B cell (primary cell): ENCODE measurements around the gene ATXN1. TPM values are rescaled to one million over a fixed set of nuclear protein-coding genes. Genes with fewer than 3 reads are reported as not detected.

ENCODE experiments used
- ATAC-seq: fragments of 200-7000 bp; cut with Tn5 transposase; one replicate; pipeline ENCODE4 v1.10.0; 2021; ENCODE audit warnings: low read depth, mild to moderate bottlenecking, moderate number of reproducible peaks, moderate library complexity
- CTCF ChIA-PET: fragments of 350-600 bp; sonication (Branson Sonifier 250); formaldehyde crosslinking; loops from one replicate; lab custom pipeline; 2021; ENCODE audit warnings: antibody characterized with exemption, inconsistent platforms; lab: Charles Lee
- POLR2A ChIA-PET: fragments of 350-600 bp; sonication (Branson Sonifier 250); formaldehyde crosslinking; loops from one replicate; lab custom pipeline; 2021; ENCODE audit warnings: antibody characterized with exemption; lab: Charles Lee
- DNase-seq: peaks from one replicate; pipeline ENCODE4 v3.0.0; 2013
- H2AFZ ChIP-seq: 2 replicates; pipeline ENCODE4 v1.6.1; 2012; ENCODE audit warnings: mild to moderate bottlenecking, low read depth, low read length; ENCODE audit not compliant: insufficient read depth, poor library complexity, severe bottlenecking
- H3K27ac ChIP-seq, 2 donors: 1 replicate in 1 of 2; 2 replicates in 1 of 2; pipeline ENCODE4 v1.5.1; 2012 to 2013; ENCODE audit warnings: low read length in 2 of 2, mild to moderate bottlenecking in 2 of 2, moderate library complexity in 1 of 2
- H3K27me3 ChIP-seq, 4 experiments: fragments of 200-600 bp in 1 of 4; sonication (generic) in 1 of 4; replicated peaks in 1 of 4; 1 replicate in 2 of 4; 2 replicates in 2 of 4; pipeline versions ENCODE4 v1.6.1 to v1.7.0; 2013 to 2016; ENCODE audit warnings: low read length in 3 of 4, mild to moderate bottlenecking in 2 of 4, mixed read lengths in 1 of 4, moderate library complexity in 1 of 4; ENCODE audit not compliant: insufficient read depth in 4 of 4, control insufficient read depth in 3 of 4; ENCODE audit errors: control extremely low read depth in 1 of 4
- H3K36me3 ChIP-seq, 2 experiments: replicated peaks in 1 of 2; 1 replicate in 1 of 2; 2 replicates in 1 of 2; pipeline versions ENCODE4 v1.6.1 to v1.7.1; 2013; ENCODE audit warnings: low read length in 1 of 2; ENCODE audit not compliant: insufficient read depth in 2 of 2, control insufficient read depth in 1 of 2; ENCODE audit errors: control extremely low read depth in 1 of 2, extremely low read depth in 1 of 2
- H3K4me1 ChIP-seq, 2 donors: fragments of 200-600 bp in 1 of 2; sonication (generic) in 1 of 2; 1 replicate in 1 of 2; 2 replicates in 1 of 2; pipeline versions ENCODE4 v1.5.1 to v1.6.1; 2013 to 2017; ENCODE audit warnings: low read length in 2 of 2; ENCODE audit not compliant: control insufficient read depth in 2 of 2, insufficient read depth in 2 of 2
- H3K4me2 ChIP-seq: replicated peaks from 2 replicates; pipeline ENCODE3; 2012; ENCODE audit warnings: mild to moderate bottlenecking, low read depth, low read length; ENCODE audit not compliant: poor library complexity, severe bottlenecking
- H3K4me3 ChIP-seq, 5 experiments: fragments of 200-600 bp in 1 of 5; sonication (generic) in 1 of 5; 1 replicate in 3 of 5; 2 replicates in 2 of 5; pipeline versions ENCODE4 v1.5.1 to v1.7.0; 2011 to 2016; ENCODE audit warnings: low read length in 4 of 5, mild to moderate bottlenecking in 4 of 5, low read depth in 2 of 5, control low read depth in 1 of 5, moderate library complexity in 1 of 5; ENCODE audit not compliant: insufficient read depth in 1 of 5; ENCODE audit errors: control extremely low read depth in 1 of 5, extremely low read depth in 1 of 5
- H3K79me2 ChIP-seq: fragments of 200-600 bp; sonication (generic); one replicate; pipeline ENCODE4 v1.6.0; 2016; ENCODE audit warnings: low read length; ENCODE audit not compliant: control insufficient read depth, insufficient read depth
- H3K9ac ChIP-seq: fragments of 200-600 bp; sonication (generic); 2 replicates; pipeline ENCODE4 v1.6.1; 2017; ENCODE audit warnings: mild to moderate bottlenecking, low read length, moderate library complexity
- H3K9me3 ChIP-seq, 3 donors: one replicate each; pipeline versions ENCODE4 v1.6.1 to v1.7.1; 2013; ENCODE audit warnings: low read length in 2 of 3; ENCODE audit not compliant: control insufficient read depth in 2 of 3, insufficient read depth in 1 of 3; ENCODE audit errors: control extremely low read depth in 1 of 3
- H4K20me1 ChIP-seq: 2 replicates; pipeline ENCODE4 v1.6.0; 2012; ENCODE audit warnings: mild to moderate bottlenecking, low read length; ENCODE audit not compliant: insufficient read depth, control insufficient read depth, poor library complexity, severe bottlenecking
- H3K27ac Mint-ChIP-seq: one replicate; pipeline ENCODE4 v1.8.0; 2021; ENCODE audit warnings: mixed read lengths
- H3K27me3 Mint-ChIP-seq: one replicate; pipeline ENCODE4 v1.8.0; 2021; ENCODE audit warnings: mixed read lengths
- H3K4me1 Mint-ChIP-seq: one replicate; pipeline ENCODE4 v1.8.0; 2021; ENCODE audit warnings: mixed read lengths
- H3K4me3 Mint-ChIP-seq: one replicate; pipeline ENCODE4 v1.8.0; 2021; ENCODE audit warnings: mixed read lengths
- H3K9me3 Mint-ChIP-seq: one replicate; pipeline ENCODE4 v1.8.0; 2022; ENCODE audit warnings: mixed read lengths; ENCODE audit not compliant: insufficient read depth
- EZH2 ChIP-seq: IDR thresholded peaks from 2 replicates; pipeline ENCODE4 v1.6.1; 2012; ENCODE audit warnings: borderline replicate concordance, low read depth, mild to moderate bottlenecking, moderate library complexity, low read length; ENCODE audit not compliant: insufficient read depth, poor library complexity, severe bottlenecking
- whole genome bisulfite sequencing: methylation state at CpG from one replicate; pipeline ENCODE4 v1.1.5; 2013; ENCODE audit warnings: missing lambda C conversion rate; ENCODE audit not compliant: insufficient coverage; 5-methylcytosine and 5-hydroxymethylcytosine counted together
- intact Hi-C: fragments of 100-400 bp; cut with micrococcal nuclease; formaldehyde crosslinking; loops from one replicate; pipeline ENCODE4 v1.10.0; 2022
- polyA plus RNA-seq: library from polyadenylated mRNA; depleted of rRNA; stranded (reverse); fragments of >200 nt; gene quantifications from 2 replicates; pipeline ENCODE4 v1.2.3, GENCODE V29; 2012
- total RNA-seq, 2 donors: library from RNA; stranded (reverse); fragments of 120-200 nt in 1 of 2; gene quantifications; 1 replicate in 1 of 2; 2 replicates in 1 of 2; pipeline versions ENCODE4 v1.2.3 to v1.2.4, GENCODE V29; 2013 to 2022
- TF ChIP-seq, protein P1 (sequence below): fragments of 200-600 bp; IDR thresholded peaks from one replicate; pipeline ENCODE4 v1.8.0; 2022; ENCODE audit warnings: antibody characterized with exemption, mild to moderate bottlenecking

Gene ATXN1
- total and polyA plus RNA-seq, 2 donors (not counting 1 experiment from before 2014, with no cell fraction given) = 5.7 to 63.8 TPM

DNA sequence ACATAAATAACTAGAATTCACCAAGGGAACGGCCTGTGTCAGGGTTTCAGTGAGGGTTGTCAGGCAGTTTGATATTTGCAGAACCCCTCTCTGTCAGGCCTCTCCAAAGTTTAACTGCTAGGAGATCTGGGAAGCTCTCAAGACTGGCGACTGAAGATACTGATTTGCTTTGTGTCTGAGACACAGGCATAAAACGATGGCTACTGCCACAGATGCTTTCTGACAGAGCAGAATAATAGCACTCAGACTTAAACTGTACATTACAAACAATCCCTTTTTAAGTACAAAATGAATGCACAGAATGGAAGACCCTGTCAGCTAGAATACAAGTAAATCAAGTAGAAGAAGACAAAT is 7.2 kb upstream of the ATXN1 start:
- H3K4me3 ChIP-seq = no peak overlapping the region
- no peaks in the 10 kb centered on the region for H4K20me1 ChIP-seq
- no peak overlapping the region for H3K4me3 Mint-ChIP-seq
- CTCF ChIA-PET = interaction anchor here (0.9 to 2.8 kb wide), 6 partner anchors 12 to 562 kb away, joined by 3 to 20 read pairs (median 4); no protein-coding TSS in a partner anchor
- H3K4me1 ChIP-seq = peaks cover 4 to 11% of the 10 kb centered on the region in 2 donors
- H3K4me2 ChIP-seq = no peak overlapping the region
- H2AFZ ChIP-seq = no peak overlapping the region
- peaks cover 4% of the 10 kb centered on the region for H3K27me3 Mint-ChIP-seq
- H3K4me1 Mint-ChIP-seq = peaks cover 24% of the 10 kb centered on the region
- H3K9me3 Mint-ChIP-seq = no peaks in the 10 kb centered on the region
- H3K36me3 ChIP-seq = no peaks in the 10 kb centered on the region
- no peak overlapping the region for H3K27ac ChIP-seq
- H3K27me3 ChIP-seq = peaks cover 0 to 4% (median 0%) of the 10 kb centered on the region in 4 experiments
- DNase-seq (no peak), ATAC-seq (no peak)
- POLR2A ChIA-PET = no interaction called here
- H3K79me2 ChIP-seq = no peaks in the 10 kb centered on the region
- H3K27ac Mint-ChIP-seq = no peak overlapping the region
- no peaks in the 10 kb centered on the region for H3K9me3 ChIP-seq
- TF ChIP-seq EZH2 = no peak
- TF ChIP-seq, protein P1, sequence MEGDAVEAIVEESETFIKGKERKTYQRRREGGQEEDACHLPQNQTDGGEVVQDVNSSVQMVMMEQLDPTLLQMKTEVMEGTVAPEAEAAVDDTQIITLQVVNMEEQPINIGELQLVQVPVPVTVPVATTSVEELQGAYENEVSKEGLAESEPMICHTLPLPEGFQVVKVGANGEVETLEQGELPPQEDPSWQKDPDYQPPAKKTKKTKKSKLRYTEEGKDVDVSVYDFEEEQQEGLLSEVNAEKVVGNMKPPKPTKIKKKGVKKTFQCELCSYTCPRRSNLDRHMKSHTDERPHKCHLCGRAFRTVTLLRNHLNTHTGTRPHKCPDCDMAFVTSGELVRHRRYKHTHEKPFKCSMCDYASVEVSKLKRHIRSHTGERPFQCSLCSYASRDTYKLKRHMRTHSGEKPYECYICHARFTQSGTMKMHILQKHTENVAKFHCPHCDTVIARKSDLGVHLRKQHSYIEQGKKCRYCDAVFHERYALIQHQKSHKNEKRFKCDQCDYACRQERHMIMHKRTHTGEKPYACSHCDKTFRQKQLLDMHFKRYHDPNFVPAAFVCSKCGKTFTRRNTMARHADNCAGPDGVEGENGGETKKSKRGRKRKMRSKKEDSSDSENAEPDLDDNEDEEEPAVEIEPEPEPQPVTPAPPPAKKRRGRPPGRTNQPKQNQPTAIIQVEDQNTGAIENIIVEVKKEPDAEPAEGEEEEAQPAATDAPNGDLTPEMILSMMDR = no peak
- intact Hi-C loops = loop anchor here (10.0 kb wide), 1 partner anchor 634 kb away; no protein-coding TSS in a partner anchor
- H3K9ac ChIP-seq = no peak overlapping the region
- 100% methylated on average over 1 of the region's 3 CpGs for WGBS

DNA sequence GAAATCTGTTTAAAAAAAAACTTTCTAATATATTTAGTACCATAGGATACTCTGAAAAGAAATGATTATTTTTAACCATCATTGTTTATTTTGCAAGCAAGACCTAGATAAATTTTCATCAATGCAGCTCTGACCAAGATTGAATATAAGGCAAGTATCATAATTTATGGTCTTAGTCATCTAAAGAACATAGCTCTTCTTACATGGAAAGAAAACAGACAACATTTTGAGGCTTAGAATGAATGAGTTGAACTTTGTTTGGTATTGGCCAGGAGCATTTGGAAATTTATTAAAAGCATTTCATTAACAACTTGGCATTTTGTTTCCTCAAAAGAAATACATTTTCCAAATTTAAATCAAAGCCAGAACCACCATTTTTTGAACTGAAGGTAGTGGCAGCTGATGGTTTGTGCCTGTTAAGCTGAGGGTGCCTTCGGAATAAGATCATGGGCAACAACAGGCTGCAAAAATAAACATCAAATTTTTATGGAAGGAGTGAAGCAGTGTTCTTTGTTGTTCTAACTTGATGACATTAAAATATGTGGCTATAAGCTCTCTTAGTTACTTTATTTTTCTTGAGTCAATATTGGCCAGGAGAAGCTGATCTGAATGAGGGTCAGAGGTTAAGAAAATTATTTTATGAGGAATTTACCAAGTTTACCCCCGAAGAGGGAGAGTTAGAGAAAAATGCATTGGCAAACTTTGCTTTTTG is 6.7 kb upstream of the ATXN1 start:
- POLR2A ChIA-PET = no interaction called here
- Histone ChIP-seq H3K4me3 (no peak overlapping the region), H2AFZ (no peak overlapping the region), H4K20me1 (no peaks in the 10 kb centered on the region), H3K27me3 (peaks cover 0 to 4% (median 0%) of the 10 kb centered on the region in 4 experiments), H3K36me3 (no peaks in the 10 kb centered on the region), H3K79me2 (no peaks in the 10 kb centered on the region), H3K4me1 (peaks cover 5 to 11% of the 10 kb centered on the region in 2 donors), H3K9me3 (no peaks in the 10 kb centered on the region), H3K27ac (no peak overlapping the region), H3K9ac (no peak overlapping the region), H3K4me2 (no peak overlapping the region)
- DNase-seq (no peak), ATAC-seq (no peak)
- intact Hi-C loops = loop anchor here (10.0 kb wide), 1 partner anchor 633 kb away; no protein-coding TSS in a partner anchor
- Mint-ChIP-seq H3K9me3 (no peaks in the 10 kb centered on the region), H3K4me3 (no peak overlapping the region), H3K27ac (no peak overlapping the region), H3K4me1 (peaks cover 27% of the 10 kb centered on the region), H3K27me3 (peaks cover 4% of the 10 kb centered on the region)
- TF ChIP-seq, protein P1 = no peak
- no peak for TF ChIP-seq EZH2
- WGBS = 100% methylated on average over 1 of the region's 2 CpGs
- CTCF ChIA-PET = interaction anchor here (1.0 to 2.8 kb wide), 4 partner anchors 257 to 562 kb away, joined by 3 to 20 read pairs (median 3); no protein-coding TSS in a partner anchor
